Vagina (tissue), 2 donors: ENCODE results near the gene CBX2.

Source experiments
- POLR2A ChIP-seq, 2 donors: fragments of 450-650 bp; IDR thresholded peaks; one replicate each; pipeline ENCODE4 v1.6.1; 2017; ENCODE audit warnings: antibody characterized with exemption in 2 of 2, mild to moderate bottlenecking in 2 of 2, moderate library complexity in 2 of 2
- TF ChIP-seq, protein P1 (sequence below), 3 experiments: fragments of 450-650 bp in 2 of 3; fragments of 200-600 bp in 1 of 3; sonication (generic) in 1 of 3; IDR thresholded peaks; one replicate each; pipeline ENCODE4 v1.5.1; 2017 to 2019; ENCODE audit warnings: antibody characterized with exemption in 3 of 3, mild to moderate bottlenecking in 2 of 3, moderate library complexity in 2 of 3

DNA sequence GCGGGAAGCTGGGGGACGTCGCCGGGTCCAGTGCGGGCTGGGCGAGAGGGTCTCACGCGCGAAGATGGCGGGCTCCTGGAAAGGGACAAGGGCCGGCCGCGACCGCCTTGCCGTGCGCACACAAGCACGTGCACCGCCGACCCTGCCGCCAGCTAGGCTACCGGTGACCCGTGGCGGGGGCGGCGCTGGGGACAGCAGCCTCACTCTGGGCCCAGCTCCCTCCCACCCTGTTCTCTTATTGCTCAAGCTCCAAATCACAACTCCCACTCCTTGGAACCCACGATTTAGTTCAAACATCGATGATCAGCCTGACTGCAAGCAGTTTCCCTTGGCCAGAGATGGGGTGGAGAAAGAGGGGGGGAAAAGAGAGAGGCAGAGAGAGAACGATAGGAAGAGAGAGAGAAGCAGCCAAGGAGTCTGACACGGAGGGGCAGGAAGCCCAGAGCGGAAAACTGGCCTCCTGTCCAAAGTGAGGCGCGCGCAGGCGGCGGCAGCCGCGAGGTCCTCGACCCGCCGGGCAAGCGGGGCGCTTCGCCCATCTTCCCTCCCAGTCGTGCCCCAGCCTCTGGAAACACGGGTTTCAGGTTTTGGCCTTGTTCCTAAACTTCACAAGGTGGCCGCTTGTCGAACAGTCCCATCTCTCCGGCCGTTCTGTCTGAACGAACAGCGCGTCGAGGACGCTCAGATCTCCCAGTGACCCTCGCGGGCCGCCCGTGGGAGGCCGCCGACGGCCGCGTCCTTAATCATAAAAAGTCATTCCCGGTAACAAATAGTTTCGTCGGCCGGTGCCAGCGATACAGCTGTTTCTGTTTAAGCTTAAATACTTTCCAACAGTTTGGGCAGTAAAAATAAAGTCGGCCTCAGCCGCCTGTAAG lies 20.6 kb downstream of the CBX2 start:
- TF ChIP-seq, protein P1, sequence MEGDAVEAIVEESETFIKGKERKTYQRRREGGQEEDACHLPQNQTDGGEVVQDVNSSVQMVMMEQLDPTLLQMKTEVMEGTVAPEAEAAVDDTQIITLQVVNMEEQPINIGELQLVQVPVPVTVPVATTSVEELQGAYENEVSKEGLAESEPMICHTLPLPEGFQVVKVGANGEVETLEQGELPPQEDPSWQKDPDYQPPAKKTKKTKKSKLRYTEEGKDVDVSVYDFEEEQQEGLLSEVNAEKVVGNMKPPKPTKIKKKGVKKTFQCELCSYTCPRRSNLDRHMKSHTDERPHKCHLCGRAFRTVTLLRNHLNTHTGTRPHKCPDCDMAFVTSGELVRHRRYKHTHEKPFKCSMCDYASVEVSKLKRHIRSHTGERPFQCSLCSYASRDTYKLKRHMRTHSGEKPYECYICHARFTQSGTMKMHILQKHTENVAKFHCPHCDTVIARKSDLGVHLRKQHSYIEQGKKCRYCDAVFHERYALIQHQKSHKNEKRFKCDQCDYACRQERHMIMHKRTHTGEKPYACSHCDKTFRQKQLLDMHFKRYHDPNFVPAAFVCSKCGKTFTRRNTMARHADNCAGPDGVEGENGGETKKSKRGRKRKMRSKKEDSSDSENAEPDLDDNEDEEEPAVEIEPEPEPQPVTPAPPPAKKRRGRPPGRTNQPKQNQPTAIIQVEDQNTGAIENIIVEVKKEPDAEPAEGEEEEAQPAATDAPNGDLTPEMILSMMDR (IDR thresholded peaks at IDR 0.05) = no peak
- TF ChIP-seq POLR2A (IDR thresholded peaks at IDR 0.05) = no peak
